HepG2 (cell line): ENCODE measurements around the gene RNASE4. TPM values are rescaled to one million over a fixed set of nuclear protein-coding genes. Genes with fewer than 3 reads are reported as not detected.

ENCODE experiments used
- ARNTL ChIP-seq: sonication (generic); formaldehyde crosslinking; IDR thresholded peaks from 2 replicates; pipeline ENCODE4 v1.4.0; 2020; ENCODE audit warnings: mild to moderate bottlenecking, missing genetic modification reagents
- ATF6 ChIP-seq: sonication (generic); formaldehyde crosslinking; conservative IDR thresholded peaks from 2 replicates; pipeline ENCODE4 v1.4.0; 2020; ENCODE audit warnings: missing genetic modification reagents
- FOXM1 ChIP-seq: sonication (generic); formaldehyde crosslinking; IDR thresholded peaks from 2 replicates; pipeline ENCODE4 v1.5.0; 2020; ENCODE audit warnings: missing genetic modification reagents
- GLI4 ChIP-seq: sonication (generic); formaldehyde crosslinking; IDR thresholded peaks from 2 replicates; pipeline ENCODE4 v1.5.1; 2020; ENCODE audit warnings: missing genetic modification reagents, mild to moderate bottlenecking, moderate library complexity, borderline replicate concordance
- GTF2F1 ChIP-seq: fragments of 150-350 bp; IDR thresholded peaks from 2 replicates; pipeline ENCODE4 v1.6.1; 2014; ENCODE audit warnings: low read length
- HDAC2 ChIP-seq: sonication (generic); formaldehyde crosslinking; IDR thresholded peaks from 2 replicates; pipeline ENCODE4 v1.4.0; 2020; ENCODE audit warnings: missing genetic modification reagents
- JUN ChIP-seq: sonication (generic); formaldehyde crosslinking; IDR thresholded peaks from 2 replicates; pipeline ENCODE4 v1.4.0; 2020; ENCODE audit warnings: mild to moderate bottlenecking, missing genetic modification reagents
- KIAA2018 ChIP-seq: sonication (generic); formaldehyde crosslinking; IDR thresholded peaks from 2 replicates; pipeline ENCODE4 v1.5.0; 2020; ENCODE audit warnings: mild to moderate bottlenecking, missing genetic modification reagents, borderline replicate concordance
- NKX3-1 ChIP-seq: sonication (generic); formaldehyde crosslinking; IDR thresholded peaks from 2 replicates; pipeline ENCODE4 v1.5.0; 2020; ENCODE audit warnings: missing genetic modification reagents
- RBM39 ChIP-seq: fragments of 200-400 bp; formaldehyde crosslinking; IDR thresholded peaks from one replicate; pipeline ENCODE4 v1.6.1; 2018; ENCODE audit warnings: antibody characterized with exemption, mild to moderate bottlenecking, low read depth, low read length; ENCODE audit not compliant: poor library complexity, severe bottlenecking
- RFX5 ChIP-seq: IDR thresholded peaks from 2 replicates; pipeline ENCODE4 v1.6.1; 2011; ENCODE audit warnings: low read depth, low read length, improper control_type of control experiment
- SAP130 ChIP-seq: IDR thresholded peaks from 2 replicates; pipeline ENCODE4 v1.6.1; 2016; ENCODE audit warnings: low read depth
- TOPORS ChIP-seq: sonication (generic); formaldehyde crosslinking; IDR thresholded peaks from 2 replicates; pipeline ENCODE4 v1.8.0; 2023; ENCODE audit warnings: mild to moderate bottlenecking, missing genetic modification reagents
- TSC22D2 ChIP-seq: sonication (generic); formaldehyde crosslinking; IDR thresholded peaks from 2 replicates; pipeline ENCODE4 v1.5.1; 2020; ENCODE audit warnings: missing genetic modification reagents, mild to moderate bottlenecking, borderline replicate concordance
- ZBTB38 ChIP-seq: sonication (generic); formaldehyde crosslinking; IDR thresholded peaks from 2 replicates; pipeline ENCODE4 v1.5.1; 2020; ENCODE audit warnings: mild to moderate bottlenecking, missing genetic modification reagents
- ZNF282 ChIP-seq: fragments of 450-650 bp; IDR thresholded peaks from 2 replicates; pipeline ENCODE4 v1.6.1; 2018; ENCODE audit not compliant: partially characterized antibody
- ZNF331 ChIP-seq: sonication (generic); formaldehyde crosslinking; IDR thresholded peaks from 2 replicates; pipeline ENCODE4 v1.4.0; 2020; ENCODE audit warnings: missing genetic modification reagents
- ZNF672 ChIP-seq: sonication (generic); formaldehyde crosslinking; IDR thresholded peaks from 2 replicates; pipeline ENCODE4 v1.8.1; 2022; ENCODE audit warnings: missing genetic modification reagents
- ZNF770 ChIP-seq: sonication (generic); formaldehyde crosslinking; IDR thresholded peaks from 2 replicates; pipeline ENCODE4 v1.5.0; 2020; ENCODE audit warnings: mild to moderate bottlenecking, missing genetic modification reagents
- ZNF792 ChIP-seq: IDR thresholded peaks from 2 replicates; pipeline ENCODE4 v1.6.1; 2016
- polyA plus RNA-seq, 8 experiments: library from polyadenylated mRNA; depleted of rRNA in 3 of 8; stranded (reverse) in 7 of 8; unstranded in 1 of 8; fragments of >200 nt; fragmentation: Illumina TruSeq in 4 of 8; extraction: Trizol in 4 of 8; gene quantifications; 2 replicates each; pipeline versions ENCODE4 v1.2.1 to v1.2.3, GENCODE V29; 2011 to 2016; ENCODE audit warnings: low read depth in 4 of 8, missing spikeins in 1 of 8, mixed read lengths in 1 of 8; ENCODE audit not compliant: insufficient read depth in 1 of 8
- total RNA-seq, 5 experiments: library from RNA; depleted of rRNA; stranded (reverse); fragments of >200 nt; fragmentation: Illumina TruSeq; extraction: Trizol; gene quantifications; 2 replicates each; pipeline ENCODE4 v1.2.3, GENCODE V29; 2016; ENCODE audit warnings: low read depth in 1 of 5

The RNASE4 gene
- total and polyA plus RNA-seq, 2 of the 13 experiments (the other 11 are each of a cell fraction or from before 2014, with no cell fraction given) = 109 to 983 TPM

GRCh38 chr14:20688167-20688839 is 3.9 kb downstream of the RNASE4 start, which contains the start of gene ANG (continued):
- TF ChIP-seq ATF6 (CRISPR knock-in tag) (peak; percentile 26; the same call in 1 of the 2 replicates), ZBTB38 (CRISPR knock-in tag) (no peak), HDAC2 (CRISPR knock-in tag) (no peak), ARNTL (CRISPR knock-in tag) (no peak), FOXM1 (CRISPR knock-in tag) (no peak), KIAA2018 (CRISPR knock-in tag) (no peak), NKX3-1 (CRISPR knock-in tag) (no peak), GLI4 (no peak), GTF2F1 (no peak), ZNF282 (no peak), RBM39 (no peak), ZNF672 (no peak), JUN (no peak), ZNF331 (no peak), ZNF770 (CRISPR knock-in tag) (no peak), RFX5 (no peak), TOPORS (CRISPR knock-in tag) (no peak), TSC22D2 (0 out of 2 replicates have a peak, but pooled peaks have one; percentile 61), ZNF792 (CRISPR knock-in tag) (no peak), SAP130 (CRISPR knock-in tag) (peak; percentile 52)
